ENCODE results near the gene FXR2.

Gene FXR2

DNA sequence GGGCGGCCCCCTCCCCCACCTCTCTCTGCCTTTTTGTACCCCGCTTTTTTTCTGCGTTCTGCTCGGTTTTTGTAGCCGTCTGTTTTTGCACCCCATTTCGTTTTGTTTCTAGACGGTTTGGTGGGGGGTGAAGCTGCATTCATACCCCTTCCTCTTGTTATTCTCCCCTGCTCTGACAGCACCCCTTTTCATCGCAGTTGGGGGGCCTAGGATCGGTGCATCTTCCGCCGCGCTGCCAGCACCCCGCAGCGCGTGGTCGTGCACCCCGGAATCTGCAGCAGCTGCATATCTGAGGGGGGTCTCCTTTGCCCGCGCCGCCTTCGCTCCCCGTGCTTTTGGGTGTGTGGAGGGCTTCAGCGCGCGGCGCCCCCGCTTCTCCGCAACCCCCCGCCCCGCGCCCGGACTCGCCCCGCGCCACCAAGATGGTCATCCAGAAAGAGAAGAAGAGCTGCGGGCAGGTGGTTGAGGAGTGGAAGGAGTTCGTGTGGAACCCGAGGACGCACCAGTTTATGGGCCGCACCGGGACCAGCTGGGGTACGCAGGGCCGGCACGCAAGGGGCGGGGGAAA is 36.5 kb upstream of the FXR2 start:
- Histone ChIP-seq H3K27me3 (ENCODE audit: low read length) (no peaks in the 10 kb centered on the region), H3F3A (ENCODE audit: insufficient read depth) (no peaks in the 10 kb centered on the region), H3K9me3 (ENCODE audit: insufficient read depth, low read length) (no peaks in the 10 kb centered on the region), H3K9ac (ENCODE audit: low read length) (peak overlapping the region; percentile 14; the same call in 1 of the 2 replicates), H3K4me3 (ENCODE audit: insufficient read depth, low read length, poor library complexity, severe bottlenecking) (peak overlapping the region; percentile 22), H3K9me2 (replicated peaks; ENCODE audit: insufficient read depth, low read length) (no peaks in the 10 kb centered on the region), H3K36me3 (ENCODE audit: low read length) (no peaks in the 10 kb centered on the region), H3K79me2 (ENCODE audit: insufficient read depth, low read length) (no peaks in the 10 kb centered on the region), H2AFZ (ENCODE audit: low read depth, low read length, severe bottlenecking) (no peak overlapping the region), H4K20me1 (ENCODE audit: low read depth, low read length) (no peaks in the 10 kb centered on the region), H3K27ac (ENCODE audit: low read depth, low read length) (no peak overlapping the region), H3K4me2 (ENCODE audit: low read depth, low read length, poor library complexity, severe bottlenecking) (peak overlapping the region; percentile 56)
- TF ChIP-seq EZH2phosphoT487 (conservative IDR thresholded peaks at IDR 0.05; ENCODE audit: low read length), result no peak
- TF ChIP-seq, protein P1, sequence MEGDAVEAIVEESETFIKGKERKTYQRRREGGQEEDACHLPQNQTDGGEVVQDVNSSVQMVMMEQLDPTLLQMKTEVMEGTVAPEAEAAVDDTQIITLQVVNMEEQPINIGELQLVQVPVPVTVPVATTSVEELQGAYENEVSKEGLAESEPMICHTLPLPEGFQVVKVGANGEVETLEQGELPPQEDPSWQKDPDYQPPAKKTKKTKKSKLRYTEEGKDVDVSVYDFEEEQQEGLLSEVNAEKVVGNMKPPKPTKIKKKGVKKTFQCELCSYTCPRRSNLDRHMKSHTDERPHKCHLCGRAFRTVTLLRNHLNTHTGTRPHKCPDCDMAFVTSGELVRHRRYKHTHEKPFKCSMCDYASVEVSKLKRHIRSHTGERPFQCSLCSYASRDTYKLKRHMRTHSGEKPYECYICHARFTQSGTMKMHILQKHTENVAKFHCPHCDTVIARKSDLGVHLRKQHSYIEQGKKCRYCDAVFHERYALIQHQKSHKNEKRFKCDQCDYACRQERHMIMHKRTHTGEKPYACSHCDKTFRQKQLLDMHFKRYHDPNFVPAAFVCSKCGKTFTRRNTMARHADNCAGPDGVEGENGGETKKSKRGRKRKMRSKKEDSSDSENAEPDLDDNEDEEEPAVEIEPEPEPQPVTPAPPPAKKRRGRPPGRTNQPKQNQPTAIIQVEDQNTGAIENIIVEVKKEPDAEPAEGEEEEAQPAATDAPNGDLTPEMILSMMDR (IDR thresholded peaks at IDR 0.05; ENCODE audit: insufficient read depth, low read length, poor library complexity, severe bottlenecking), result no peak

DNA sequence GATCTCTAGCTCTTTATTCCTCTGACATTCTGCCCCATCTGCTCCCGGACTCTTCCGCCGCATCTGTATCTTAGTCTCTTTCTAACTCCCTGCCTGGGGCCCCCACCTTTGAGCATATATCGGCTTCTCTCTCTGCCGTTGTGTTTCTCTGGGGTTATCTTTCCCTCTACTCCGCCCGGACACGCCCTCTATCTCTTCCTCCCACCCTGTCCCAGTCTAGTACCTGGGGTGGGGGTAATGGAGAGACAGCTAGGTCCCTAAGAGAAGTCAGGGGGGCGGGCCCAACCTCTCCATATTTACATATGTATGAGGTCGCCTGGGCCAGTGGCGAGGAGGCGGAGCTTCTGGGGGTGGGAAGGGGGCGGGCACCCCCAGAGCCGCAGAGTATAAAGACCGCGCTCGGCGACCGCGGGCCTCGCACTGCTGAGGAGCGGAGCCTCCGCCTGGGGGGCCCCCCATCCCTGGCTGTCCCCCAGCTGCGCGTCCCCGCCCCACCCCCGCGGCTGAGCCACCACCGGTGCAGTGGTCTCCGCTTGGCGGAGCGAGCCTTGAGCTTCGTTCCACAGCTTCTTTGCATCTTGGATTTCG is 35.9 kb upstream of the FXR2 start, which contains the start of gene ATP1B2:
TSS of gene ATP1B2 (plus strand) at position 418 of the 588 bp plus-strand sequence. CDS start 593 bp downstream, outside the sequence.
- H3K36me3 ChIP-seq (ENCODE audit: low read length), result no peaks in the 10 kb centered on the region
- peak within 1 kb of the TSS; percentile 56 for H3K4me2 ChIP-seq (ENCODE audit: low read depth, low read length, poor library complexity, severe bottlenecking)
- no peaks in the 10 kb centered on the region for H3K79me2 ChIP-seq (ENCODE audit: insufficient read depth, low read length)
- no peak for TF ChIP-seq EZH2phosphoT487 (conservative IDR thresholded peaks at IDR 0.05; ENCODE audit: low read length)
- TF ChIP-seq, protein P1 (IDR thresholded peaks at IDR 0.05; ENCODE audit: insufficient read depth, low read length, poor library complexity, severe bottlenecking), result no peak
- H2AFZ ChIP-seq (ENCODE audit: low read depth, low read length, severe bottlenecking), result peak within 1 kb of the TSS; percentile 4
- H3K9me3 ChIP-seq (ENCODE audit: insufficient read depth, low read length), result no peaks in the 10 kb centered on the region
- H3K4me3 ChIP-seq (ENCODE audit: insufficient read depth, low read length, poor library complexity, severe bottlenecking), result peak within 1 kb of the TSS; percentile 22
- H3K9me2 ChIP-seq (replicated peaks; ENCODE audit: insufficient read depth, low read length), result no peaks in the 10 kb centered on the region
- H4K20me1 ChIP-seq (ENCODE audit: low read depth, low read length), result no peaks in the 10 kb centered on the region
- H3K27ac ChIP-seq (ENCODE audit: low read depth, low read length), result no peak within 1 kb of the TSS
- H3K9ac ChIP-seq (ENCODE audit: low read length), result peak within 1 kb of the TSS; percentile 14; the same call in 1 of the 2 replicates
- H3F3A ChIP-seq (ENCODE audit: insufficient read depth), result no peaks in the 10 kb centered on the region
- H3K27me3 ChIP-seq (ENCODE audit: low read length), result no peaks in the 10 kb centered on the region

DNA sequence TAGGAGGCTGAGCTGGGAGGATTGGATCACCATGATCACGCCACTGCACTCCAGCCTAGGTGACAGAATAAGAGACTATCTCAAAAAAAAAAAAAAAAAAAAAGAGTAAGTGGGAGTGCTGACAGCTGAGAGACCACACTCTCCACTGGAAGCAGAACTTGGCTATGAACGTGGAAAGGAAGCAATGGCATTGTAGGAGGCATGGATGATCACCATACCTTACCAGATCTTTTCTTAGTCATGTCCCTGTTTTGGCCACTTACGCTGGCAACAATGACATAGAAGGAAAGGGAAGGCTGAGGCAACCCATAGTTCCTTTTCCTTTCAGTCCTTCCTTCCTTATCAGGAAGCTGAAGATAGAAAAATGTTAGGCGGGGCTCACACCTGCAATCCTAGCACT is 32.3 kb upstream of the FXR2 start:
- Histone ChIP-seq H3K4me2 (ENCODE audit: low read depth, low read length, poor library complexity, severe bottlenecking) (no peak overlapping the region), H3K9me2 (replicated peaks; ENCODE audit: insufficient read depth, low read length) (no peaks in the 10 kb centered on the region), H3K4me3 (ENCODE audit: insufficient read depth, low read length, poor library complexity, severe bottlenecking) (no peak overlapping the region), H3K36me3 (ENCODE audit: low read length) (no peaks in the 10 kb centered on the region), H3K9ac (ENCODE audit: low read length) (no peak overlapping the region), H3K27ac (ENCODE audit: low read depth, low read length) (no peak overlapping the region), H3K27me3 (ENCODE audit: low read length) (no peaks in the 10 kb centered on the region), H3K9me3 (ENCODE audit: insufficient read depth, low read length) (no peaks in the 10 kb centered on the region), H2AFZ (ENCODE audit: low read depth, low read length, severe bottlenecking) (no peak overlapping the region), H3K79me2 (ENCODE audit: insufficient read depth, low read length) (no peaks in the 10 kb centered on the region), H3F3A (ENCODE audit: insufficient read depth) (no peaks in the 10 kb centered on the region), H4K20me1 (ENCODE audit: low read depth, low read length) (no peaks in the 10 kb centered on the region)
- TF ChIP-seq EZH2phosphoT487 (conservative IDR thresholded peaks at IDR 0.05; ENCODE audit: low read length), result no peak
- TF ChIP-seq, protein P1 (IDR thresholded peaks at IDR 0.05; ENCODE audit: insufficient read depth, low read length, poor library complexity, severe bottlenecking), result no peak
